Caki2 (cell line): ENCODE measurements around the gene SMPD3. TPM values are rescaled to one million over a fixed set of nuclear protein-coding genes. Genes with fewer than 3 reads are reported as not detected.

Experiments
- DNase-seq: peaks from one replicate; pipeline ENCODE4 v3.0.0-alpha.2; 2015; ENCODE audit warnings: low read depth
- in situ Hi-C: cut with HindIII; loops from 2 replicates; pipeline ENCODE4 v1.10.0; 2016; ENCODE audit warnings: low sequenced_read_pairs, low pct_unique_long_range_greater_than_20kb, mixed read lengths
- total RNA-seq: library from RNA; depleted of rRNA; stranded (reverse); fragments of >200 nt; shearing (Covaris generic); gene quantifications from 2 replicates; pipeline ENCODE4 v1.2.3, GENCODE V29; 2014; ENCODE audit warnings: low replicate concordance

SMPD3 gene
- total RNA-seq, 1 experiment from 2014 or later = not detected

GRCh38 chr16:68475071-68475470 lies 26.8 kb upstream of the SMPD3 start:
- in situ Hi-C loops = no loop called here
- no peak for DNase-seq

- in situ Hi-C loops = no loop called here
- DNase-seq = no peak
Observed at GRCh38 chr16:68473358-68474070, 25.2 kb upstream of the SMPD3 start.

GRCh38 chr16:68472581-68472980 lies 24.3 kb upstream of the SMPD3 start:
- DNase-seq = no peak
- in situ Hi-C loops = no loop called here

- no peak for DNase-seq
- in situ Hi-C loops = no loop called here
Observed at GRCh38 chr16:68470461-68471150, 22.3 kb upstream of the SMPD3 start.

GRCh38 chr16:68469796-68470460 lies 21.6 kb upstream of the SMPD3 start:
- DNase-seq = no peak
- in situ Hi-C loops = no loop called here

GRCh38 chr16:68468842-68469241 lies 20.5 kb upstream of the SMPD3 start:
- no peak for DNase-seq
- in situ Hi-C loops = no loop called here

GRCh38 chr16:68466174-68466573 lies 17.9 kb upstream of the SMPD3 start:
- DNase-seq = no peak
- in situ Hi-C loops = no loop called here

GRCh38 chr16:68463904-68464303 lies 15.6 kb upstream of the SMPD3 start:
- DNase-seq = no peak
- in situ Hi-C loops = no loop called here

GRCh38 chr16:68460067-68460466 lies 11.8 kb upstream of the SMPD3 start:
- in situ Hi-C loops = no loop called here
- no peak for DNase-seq

- in situ Hi-C loops = no loop called here
- DNase-seq = no peak
Observed at GRCh38 chr16:68459457-68459856, 11.1 kb upstream of the SMPD3 start.

GRCh38 chr16:68458551-68458950 lies 10.2 kb upstream of the SMPD3 start:
- no peak for DNase-seq
- in situ Hi-C loops = no loop called here

- DNase-seq = no peak
- in situ Hi-C loops = no loop called here
Observed at GRCh38 chr16:68458101-68458500, 9.8 kb upstream of the SMPD3 start.

- DNase-seq = no peak
- in situ Hi-C loops = no loop called here
Observed at GRCh38 chr16:68455631-68456030, 7.3 kb upstream of the SMPD3 start.

GRCh38 chr16:68454920-68455435 lies 6.7 kb upstream of the SMPD3 start:
- in situ Hi-C loops = no loop called here
- DNase-seq = no peak

- no peak for DNase-seq
- in situ Hi-C loops = no loop called here
Observed at GRCh38 chr16:68453816-68454215, 5.5 kb upstream of the SMPD3 start.

GRCh38 chr16:68452176-68452575 lies 3.9 kb upstream of the SMPD3 start:
- in situ Hi-C loops = no loop called here
- DNase-seq = no peak

GRCh38 chr16:68451676-68452075 lies 3.4 kb upstream of the SMPD3 start:
- DNase-seq = no peak
- in situ Hi-C loops = no loop called here

GRCh38 chr16:68450741-68451255 lies 2.5 kb upstream of the SMPD3 start:
- DNase-seq = no peak
- in situ Hi-C loops = no loop called here
